Astrocyte (in vitro differentiated cells and primary cell): ENCODE data around the gene PCDH19. TPM values are rescaled to one million over a fixed set of nuclear protein-coding genes. Genes with fewer than 3 reads are reported as not detected.
A peak's percentile ranks its signal among the peaks of the same experiment; 100 is the strongest.

Experiments used
- DNase-seq: peaks from one replicate; pipeline ENCODE4 v3.0.0-alpha.2; 2010; ENCODE audit warnings: low read depth
- FAIRE-seq: peaks from 2 replicates; lab custom pipeline; 2011; peaks lifted over from hg19 to GRCh38; lab: Jason Lieb, UNC
- H2AFZ ChIP-seq: 2 replicates; pipeline ENCODE4 v1.6.0; 2012; ENCODE audit warnings: low read depth, low read length, inconsistent platforms
- H3K27ac ChIP-seq: 2 replicates; pipeline ENCODE4 v1.5.1; 2011; ENCODE audit warnings: low read depth, low read length, inconsistent platforms
- H3K27me3 ChIP-seq: 2 replicates; pipeline ENCODE4 v1.6.0; 2011; ENCODE audit warnings: low read length, inconsistent platforms; ENCODE audit not compliant: insufficient read depth
- H3K36me3 ChIP-seq: 2 replicates; pipeline ENCODE4 v1.5.1; 2011; ENCODE audit warnings: low read length, inconsistent platforms; ENCODE audit not compliant: insufficient read depth
- H3K4me1 ChIP-seq: 2 replicates; pipeline ENCODE4 v1.5.1; 2011; ENCODE audit warnings: low read length, inconsistent platforms; ENCODE audit not compliant: insufficient read depth
- H3K4me2 ChIP-seq: 2 replicates; pipeline ENCODE4 v1.6.0; 2012; ENCODE audit warnings: low read length, inconsistent platforms
- H3K4me3 ChIP-seq: 2 replicates; pipeline ENCODE4 v1.5.1; 2011; ENCODE audit warnings: low read depth, mild to moderate bottlenecking, low read length, inconsistent platforms; ENCODE audit not compliant: insufficient read depth
- H3K79me2 ChIP-seq: 2 replicates; pipeline ENCODE4 v1.6.0; 2012; ENCODE audit warnings: mild to moderate bottlenecking, low read length, inconsistent platforms; ENCODE audit not compliant: insufficient read depth
- H3K9ac ChIP-seq: 2 replicates; pipeline ENCODE4 v1.6.0; 2012; ENCODE audit warnings: mild to moderate bottlenecking, low read length, inconsistent platforms
- H3K9me3 ChIP-seq: 2 replicates; pipeline ENCODE4 v1.5.1; 2012; ENCODE audit warnings: low read depth, mild to moderate bottlenecking, low read length, inconsistent platforms; ENCODE audit not compliant: insufficient read depth
- H4K20me1 ChIP-seq: 2 replicates; pipeline ENCODE4 v1.6.0; 2012; ENCODE audit warnings: low read length, inconsistent platforms; ENCODE audit not compliant: insufficient read depth
- H3K27ac Mint-ChIP-seq: one replicate; pipeline ENCODE4 v1.8.0; 2021; ENCODE audit warnings: mild to moderate bottlenecking, mixed read lengths; ENCODE audit not compliant: unreplicated experiment
- H3K27me3 Mint-ChIP-seq: one replicate; pipeline ENCODE4 v1.8.0; 2021; ENCODE audit warnings: low read depth, mixed read lengths; ENCODE audit not compliant: unreplicated experiment
- H3K36me3 Mint-ChIP-seq: one replicate; pipeline ENCODE4 v1.8.0; 2021; ENCODE audit warnings: low read depth, mixed read lengths; ENCODE audit not compliant: unreplicated experiment
- H3K4me1 Mint-ChIP-seq: one replicate; pipeline ENCODE4 v1.8.0; 2021; ENCODE audit warnings: low read depth, mixed read lengths; ENCODE audit not compliant: unreplicated experiment
- H3K4me3 Mint-ChIP-seq: one replicate; pipeline ENCODE4 v1.8.0; 2021; ENCODE audit warnings: mild to moderate bottlenecking, moderate library complexity, mixed read lengths; ENCODE audit not compliant: unreplicated experiment
- H3K9me3 Mint-ChIP-seq: one replicate; pipeline ENCODE4 v1.8.0; 2021; ENCODE audit warnings: mild to moderate bottlenecking, mixed read lengths; ENCODE audit not compliant: unreplicated experiment
- EZH2 ChIP-seq: IDR thresholded peaks from 2 replicates; pipeline ENCODE4 v1.6.1; 2012; ENCODE audit warnings: mild to moderate bottlenecking, low read length, inconsistent platforms; ENCODE audit not compliant: insufficient read depth
- total RNA-seq: library from RNA; stranded (reverse); gene quantifications from 2 replicates; pipeline ENCODE4 v1.2.1, GENCODE V29; 2021
- TF ChIP-seq, protein P1 (sequence below): IDR thresholded peaks from 2 replicates; pipeline ENCODE4 v1.5.1; 2011; ENCODE audit warnings: low read depth, mild to moderate bottlenecking, inconsistent platforms, low read length, moderate library complexity; ENCODE audit not compliant: insufficient read depth

The PCDH19 gene
- total RNA-seq, 1 donor from 2014 or later, result 11.6 TPM

DNA sequence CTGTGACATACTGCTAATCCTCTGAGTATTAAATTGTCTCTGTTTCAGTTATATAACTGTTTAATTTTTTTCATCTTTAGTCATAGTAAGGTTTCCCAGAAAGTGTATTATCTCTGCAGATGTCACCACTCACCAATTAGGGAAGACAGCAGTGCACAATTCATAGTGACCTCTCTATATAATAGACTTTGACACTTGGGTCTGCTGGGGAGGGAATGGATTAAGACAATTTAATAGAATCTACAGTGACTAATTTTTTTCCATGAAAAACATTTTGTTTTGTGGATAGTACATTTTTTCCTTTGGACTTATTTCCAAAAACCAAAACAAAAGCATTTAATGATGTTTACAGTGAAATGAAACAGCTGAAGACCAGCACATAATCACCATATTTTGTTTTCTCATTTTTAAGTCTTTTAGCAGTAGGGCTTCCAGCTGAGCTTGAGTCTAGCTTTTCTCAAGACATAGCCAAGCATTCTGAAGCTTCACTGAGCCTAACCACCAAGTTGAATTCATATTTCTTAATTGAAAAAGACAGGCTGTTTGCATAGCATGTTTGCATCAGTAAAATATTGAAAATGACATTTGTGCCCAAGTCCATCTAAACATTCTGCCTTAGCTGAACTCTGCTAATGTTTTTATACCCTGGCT, 69.5 kb downstream of the PCDH19 start:
- Histone ChIP-seq H3K27me3 (no peaks in the 10 kb centered on the region), H4K20me1 (no peaks in the 10 kb centered on the region), H3K27ac (no peak overlapping the region), H3K4me1 (no peaks in the 10 kb centered on the region), H2AFZ (no peak overlapping the region), H3K4me3 (no peak overlapping the region), H3K9ac (no peak overlapping the region), H3K36me3 (no peaks in the 10 kb centered on the region), H3K9me3 (no peaks in the 10 kb centered on the region), H3K79me2 (no peaks in the 10 kb centered on the region), H3K4me2 (no peak overlapping the region)
- DNase-seq, result no peak
- no peaks in the 10 kb centered on the region for H3K27me3 Mint-ChIP-seq
- no peaks in the 10 kb centered on the region for H3K36me3 Mint-ChIP-seq
- FAIRE-seq, result peak; percentile 68
- H3K27ac Mint-ChIP-seq, result peak overlapping the region; percentile 58
- no peak for TF ChIP-seq EZH2
- TF ChIP-seq, protein P1, sequence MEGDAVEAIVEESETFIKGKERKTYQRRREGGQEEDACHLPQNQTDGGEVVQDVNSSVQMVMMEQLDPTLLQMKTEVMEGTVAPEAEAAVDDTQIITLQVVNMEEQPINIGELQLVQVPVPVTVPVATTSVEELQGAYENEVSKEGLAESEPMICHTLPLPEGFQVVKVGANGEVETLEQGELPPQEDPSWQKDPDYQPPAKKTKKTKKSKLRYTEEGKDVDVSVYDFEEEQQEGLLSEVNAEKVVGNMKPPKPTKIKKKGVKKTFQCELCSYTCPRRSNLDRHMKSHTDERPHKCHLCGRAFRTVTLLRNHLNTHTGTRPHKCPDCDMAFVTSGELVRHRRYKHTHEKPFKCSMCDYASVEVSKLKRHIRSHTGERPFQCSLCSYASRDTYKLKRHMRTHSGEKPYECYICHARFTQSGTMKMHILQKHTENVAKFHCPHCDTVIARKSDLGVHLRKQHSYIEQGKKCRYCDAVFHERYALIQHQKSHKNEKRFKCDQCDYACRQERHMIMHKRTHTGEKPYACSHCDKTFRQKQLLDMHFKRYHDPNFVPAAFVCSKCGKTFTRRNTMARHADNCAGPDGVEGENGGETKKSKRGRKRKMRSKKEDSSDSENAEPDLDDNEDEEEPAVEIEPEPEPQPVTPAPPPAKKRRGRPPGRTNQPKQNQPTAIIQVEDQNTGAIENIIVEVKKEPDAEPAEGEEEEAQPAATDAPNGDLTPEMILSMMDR, result no peak
- H3K4me1 Mint-ChIP-seq, result peaks cover 18% of the 10 kb centered on the region
- no peaks in the 10 kb centered on the region for H3K9me3 Mint-ChIP-seq
- H3K4me3 Mint-ChIP-seq, result no peak overlapping the region

DNA sequence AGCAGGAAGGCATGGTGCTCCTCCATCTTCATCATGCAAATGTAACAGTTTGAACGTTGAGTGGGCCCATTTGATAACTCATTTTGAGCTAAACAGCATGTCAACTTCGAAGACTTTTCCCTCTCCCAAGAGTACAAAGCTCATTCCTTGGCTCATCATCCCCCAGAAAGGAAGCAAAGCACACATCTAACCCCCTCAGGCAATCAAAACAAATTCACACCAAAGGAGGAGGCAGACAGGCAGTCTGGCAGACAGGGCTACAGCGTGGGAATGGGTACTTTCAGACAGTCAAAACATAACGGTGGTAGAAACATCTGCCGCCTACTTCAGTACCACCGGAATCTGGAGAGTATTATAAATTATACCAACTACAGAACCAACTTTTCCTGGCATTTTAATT, 81.7 kb downstream of the PCDH19 start:
- DNase-seq, result no peak
- Mint-ChIP-seq H3K4me1 (peaks cover 3% of the 10 kb centered on the region), H3K36me3 (no peaks in the 10 kb centered on the region), H3K9me3 (no peaks in the 10 kb centered on the region), H3K27ac (no peak overlapping the region), H3K4me3 (no peak overlapping the region), H3K27me3 (no peaks in the 10 kb centered on the region)
- FAIRE-seq, result no peak
- Histone ChIP-seq H3K9ac (no peak overlapping the region), H3K79me2 (no peaks in the 10 kb centered on the region), H3K4me2 (no peak overlapping the region), H4K20me1 (no peaks in the 10 kb centered on the region), H3K36me3 (no peaks in the 10 kb centered on the region), H3K4me1 (no peaks in the 10 kb centered on the region), H3K27me3 (no peaks in the 10 kb centered on the region), H3K4me3 (no peak overlapping the region), H3K9me3 (no peaks in the 10 kb centered on the region), H2AFZ (no peak overlapping the region), H3K27ac (no peak overlapping the region)
- TF ChIP-seq, protein P1, result no peak

DNA sequence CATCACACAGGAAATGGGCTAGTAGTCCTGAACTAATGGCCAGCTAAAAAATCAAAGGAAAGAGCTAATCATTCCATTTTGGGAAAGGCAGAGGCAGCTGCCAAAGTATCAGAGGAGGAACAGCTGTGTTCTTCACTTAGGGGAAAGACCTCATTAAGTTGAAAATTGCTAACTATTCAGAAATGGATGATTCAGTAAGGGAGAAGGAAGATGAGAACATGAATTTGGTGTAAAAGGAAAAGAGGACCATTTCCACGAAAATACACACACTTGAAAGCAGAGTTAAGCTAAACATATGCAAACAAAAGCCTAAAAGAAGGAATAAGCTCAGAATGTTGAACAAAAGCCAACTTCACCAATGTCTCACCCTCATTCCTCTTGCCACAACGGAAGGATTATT, 90.4 kb downstream of the PCDH19 start:
- Histone ChIP-seq H3K9me3 (no peaks in the 10 kb centered on the region), H3K79me2 (no peaks in the 10 kb centered on the region), H3K4me1 (no peaks in the 10 kb centered on the region), H3K27me3 (no peaks in the 10 kb centered on the region), H3K36me3 (no peaks in the 10 kb centered on the region), H2AFZ (no peak overlapping the region), H4K20me1 (no peaks in the 10 kb centered on the region), H3K4me3 (no peak overlapping the region), H3K27ac (no peak overlapping the region), H3K4me2 (no peak overlapping the region), H3K9ac (no peak overlapping the region)
- Mint-ChIP-seq H3K27me3 (no peaks in the 10 kb centered on the region), H3K36me3 (no peaks in the 10 kb centered on the region), H3K4me3 (no peak overlapping the region), H3K4me1 (peaks cover 31% of the 10 kb centered on the region), H3K27ac (no peak overlapping the region), H3K9me3 (no peaks in the 10 kb centered on the region)
- FAIRE-seq (peak; percentile 88), DNase-seq (no peak)
- no peak for TF ChIP-seq EZH2
- TF ChIP-seq, protein P1, result no peak
